HG02885 (cell line): ENCODE results near the gene VPS4A.

Source experiments
- ATAC-seq: cut with Tn5 transposase; IDR thresholded peaks from one replicate; pipeline ENCODE4 v1.9.1; 2021; ENCODE audit warnings: mild to moderate bottlenecking; ENCODE audit not compliant: unreplicated experiment, poor library complexity

The VPS4A gene

DNA sequence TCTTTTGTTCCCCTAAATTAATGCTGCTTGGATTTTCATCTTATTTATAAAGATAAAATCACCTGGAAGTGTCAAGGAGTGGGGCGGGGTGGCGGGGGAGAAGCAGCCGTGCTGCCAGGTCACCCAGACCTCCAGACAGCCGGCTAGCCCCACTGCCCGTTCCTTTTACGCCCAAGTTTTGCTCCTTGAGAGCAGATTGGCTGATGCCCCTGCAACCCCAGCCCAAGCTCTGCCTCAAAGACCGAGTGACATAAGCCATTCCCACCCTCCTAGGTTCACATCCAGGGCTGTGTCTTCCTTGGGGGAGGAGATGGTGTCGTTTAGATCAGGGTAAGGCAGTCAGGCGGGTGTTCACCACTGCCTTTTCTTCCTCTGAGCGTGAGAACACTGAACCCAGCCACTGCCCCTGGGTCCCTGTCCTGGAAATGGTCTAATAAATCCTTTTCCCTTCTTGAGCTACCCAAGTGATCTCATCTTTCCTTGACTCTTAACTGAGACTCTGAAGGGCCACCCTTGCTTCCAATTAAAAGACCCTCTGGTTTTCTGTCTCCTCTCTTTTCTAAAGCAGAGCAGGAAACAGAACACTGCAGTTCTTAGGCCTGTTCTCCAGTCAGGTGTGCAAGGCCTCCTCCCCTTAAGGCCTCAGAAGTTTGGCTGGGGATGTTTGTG lies 13.6 kb downstream of the VPS4A start:
- no peak for ATAC-seq

- ATAC-seq, result no peak
Observed at GRCh38 chr16:69325784-69326171, 14.6 kb downstream of the VPS4A start.

DNA sequence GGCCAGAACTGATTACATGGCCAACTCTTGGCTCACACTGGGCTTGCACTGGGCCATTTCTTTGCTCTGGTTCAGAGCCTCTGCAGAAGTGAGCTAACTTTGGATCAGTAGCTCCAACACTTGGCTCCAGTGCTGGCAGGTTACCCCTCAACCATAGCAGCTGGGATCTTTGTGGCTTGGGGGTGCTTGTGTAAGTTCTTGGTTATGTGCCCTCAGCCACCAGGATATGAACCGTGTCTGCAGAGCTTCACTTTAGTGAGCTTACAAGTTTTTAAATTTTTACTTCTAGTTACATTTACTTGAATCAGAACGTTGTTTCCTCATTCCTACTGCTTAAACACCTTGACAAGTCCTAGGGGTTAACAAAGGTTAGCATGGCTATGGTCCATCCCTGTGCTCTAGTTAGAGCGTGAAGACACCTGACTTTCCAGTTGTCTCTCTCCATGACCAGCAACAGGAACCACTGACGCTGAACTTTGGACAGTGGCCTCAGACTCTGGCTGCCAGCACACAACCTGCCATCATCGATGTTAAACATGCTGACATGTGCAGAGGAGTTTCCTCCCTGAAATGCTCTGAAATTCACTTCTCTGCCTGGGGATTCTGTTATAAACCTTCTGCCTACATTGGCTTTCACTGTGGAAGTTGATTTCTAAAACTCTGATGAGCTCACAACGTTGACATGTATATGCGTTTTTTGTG lies 15.2 kb downstream of the VPS4A start:
- no peak for ATAC-seq

- no peak for ATAC-seq
Observed at GRCh38 chr16:69327585-69328310, 16.6 kb downstream of the VPS4A start.

GRCh38 chr16:69328854-69329316 lies 17.7 kb downstream of the VPS4A start:
- ATAC-seq, result no peak

- peak; percentile 43 for ATAC-seq
Observed at GRCh38 chr16:69329369-69330285, 18.5 kb downstream of the VPS4A start.

- ATAC-seq, result peak; percentile 92
Observed at GRCh38 chr16:69330286-69331109, 19.3 kb downstream of the VPS4A start, which contains the start of gene PDF. PDF (minus strand) TSS chr16:69330588; CDS start chr16:69330570, 18 bp downstream.

- ATAC-seq, result no peak
Observed at GRCh38 chr16:69334696-69335095, 23.5 kb downstream of the VPS4A start.

DNA sequence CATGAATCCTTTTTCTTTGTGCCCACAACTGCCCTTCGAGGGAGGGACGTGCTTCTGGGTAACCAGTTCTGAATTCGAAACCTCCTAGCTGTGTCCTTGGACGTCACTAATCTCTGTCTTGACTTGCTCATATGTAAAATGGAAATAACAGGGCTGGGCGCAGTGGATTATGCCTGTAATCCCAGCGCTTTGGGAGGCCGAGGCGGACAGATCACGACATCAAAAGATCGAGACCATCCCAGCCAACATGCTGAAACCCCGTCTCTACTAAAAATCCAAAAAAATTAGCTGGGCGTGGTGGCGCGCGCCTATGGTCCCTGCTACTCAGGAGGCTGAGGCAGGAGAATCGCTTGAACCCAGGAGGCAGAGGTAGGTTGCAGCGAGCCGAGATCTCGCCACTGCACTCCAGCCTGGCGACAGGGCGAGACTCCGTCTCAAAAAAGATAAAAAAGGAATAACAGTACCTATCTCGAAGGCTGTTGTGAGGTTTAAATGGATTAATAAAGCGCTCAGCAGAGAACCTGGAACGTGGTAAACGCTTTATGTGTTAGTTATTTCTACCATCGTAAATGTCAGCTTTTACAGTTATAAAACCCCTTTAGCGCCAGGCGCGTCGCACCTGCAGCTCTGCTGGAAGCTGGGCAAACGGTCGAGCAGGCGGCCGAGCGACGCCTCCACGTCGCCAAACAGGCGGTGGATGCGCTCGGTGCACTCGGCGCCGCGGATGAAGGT lies 27.6 kb downstream of the VPS4A start:
- no peak for ATAC-seq

DNA sequence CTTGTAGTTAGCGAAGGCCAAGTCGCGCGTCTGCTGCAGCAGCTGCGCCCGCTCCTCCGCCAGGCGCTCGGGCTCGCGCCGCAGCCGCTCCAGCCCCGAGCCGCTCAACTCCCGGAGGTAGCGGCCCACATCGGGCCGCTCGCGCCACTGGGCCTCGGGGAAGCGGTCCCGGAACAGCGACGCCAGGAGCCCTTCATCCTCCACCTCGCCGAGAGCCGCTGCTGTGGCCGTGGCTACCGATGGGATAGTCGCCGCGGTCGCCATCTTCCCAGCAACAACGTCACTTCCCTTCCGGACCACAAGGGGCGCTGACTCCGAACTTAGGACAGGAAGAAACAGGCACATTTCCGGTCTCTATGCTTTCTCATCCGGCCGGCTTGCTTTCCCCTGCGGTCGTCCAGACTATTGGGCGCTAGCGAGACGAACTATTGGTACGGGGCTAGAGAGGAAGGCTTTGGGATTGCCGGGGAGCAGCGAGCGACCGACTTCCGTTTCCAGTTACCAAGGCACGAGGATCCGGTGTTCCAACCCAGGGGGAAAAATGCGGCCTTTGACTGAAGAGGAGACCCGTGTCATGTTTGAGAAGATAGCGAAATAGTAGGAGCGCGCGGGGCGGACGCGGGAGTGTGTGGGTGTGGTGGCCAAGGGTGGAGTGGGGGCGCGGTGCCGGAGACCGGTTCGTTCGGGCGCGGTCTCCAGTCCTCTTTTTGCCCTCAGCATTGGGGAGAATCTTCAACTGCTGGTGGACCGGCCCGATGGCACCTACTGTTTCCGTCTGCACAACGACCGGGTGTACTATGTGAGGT lies 28.3 kb downstream of the VPS4A start, which contains the start of the genes COG8 and NIP7:
Gene COG8 (minus strand): TSS at position 276 of the 806 bp plus-strand sequence. CDS start 12 bp downstream, at position 264.
Gene NIP7 (plus strand): TSS at position 484 of the 806 bp plus-strand sequence. CDS start 58 bp downstream, at position 542.
- ATAC-seq, result peak; percentile 89

- ATAC-seq, result no peak
Observed at GRCh38 chr16:69340095-69340644, 29.0 kb downstream of the VPS4A start.

GRCh38 chr16:69344171-69344570 lies 33.0 kb downstream of the VPS4A start:
- ATAC-seq, result no peak

- no peak for ATAC-seq
Observed at GRCh38 chr16:69345923-69346322, 34.8 kb downstream of the VPS4A start.

DNA sequence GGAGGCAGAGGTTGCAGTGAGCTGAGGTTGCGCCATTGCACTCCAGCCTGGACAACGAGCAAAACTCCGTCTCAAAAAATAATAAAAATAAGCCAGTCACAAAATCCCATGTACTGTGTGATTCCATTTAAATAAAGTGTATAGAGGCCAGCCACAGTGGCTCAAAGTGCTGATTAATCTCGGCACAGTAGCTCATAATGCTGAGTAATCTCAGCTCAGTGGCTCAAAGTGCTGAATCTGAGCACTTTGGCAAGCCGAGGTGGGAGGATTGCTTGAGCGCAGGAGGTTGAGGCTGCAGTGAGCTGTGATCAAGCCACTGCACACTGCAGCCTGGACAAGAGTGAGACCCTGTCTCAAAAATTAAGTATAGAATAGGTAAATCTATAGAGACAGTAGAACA lies 35.5 kb downstream of the VPS4A start:
- no peak for ATAC-seq

GRCh38 chr16:69348222-69348621 lies 37.1 kb downstream of the VPS4A start:
- no peak for ATAC-seq

GRCh38 chr16:69349536-69349935 lies 38.4 kb downstream of the VPS4A start:
- ATAC-seq, result no peak

GRCh38 chr16:69350536-69351133 lies 39.5 kb downstream of the VPS4A start:
- ATAC-seq, result no peak
